DOHH2 (cell line): Measurements from ENCODE around the gene TPSG1.

Experiments used
- EZH2phosphoT487 ChIP-seq: fragments of 200-600 bp; sonication (generic); IDR thresholded peaks from 2 replicates; pipeline ENCODE4 v1.6.1; 2017; ENCODE audit warnings: borderline replicate concordance, mild to moderate bottlenecking, antibody characterized with exemption, low read length, moderate library complexity, mixed read lengths
- TF ChIP-seq, protein P1 (sequence below): fragments of 200-600 bp; sonication (generic); IDR thresholded peaks from one replicate; pipeline ENCODE4 v1.5.1; 2014; ENCODE audit warnings: antibody characterized with exemption, mild to moderate bottlenecking, low read depth, low read length; ENCODE audit not compliant: poor library complexity, severe bottlenecking

DNA sequence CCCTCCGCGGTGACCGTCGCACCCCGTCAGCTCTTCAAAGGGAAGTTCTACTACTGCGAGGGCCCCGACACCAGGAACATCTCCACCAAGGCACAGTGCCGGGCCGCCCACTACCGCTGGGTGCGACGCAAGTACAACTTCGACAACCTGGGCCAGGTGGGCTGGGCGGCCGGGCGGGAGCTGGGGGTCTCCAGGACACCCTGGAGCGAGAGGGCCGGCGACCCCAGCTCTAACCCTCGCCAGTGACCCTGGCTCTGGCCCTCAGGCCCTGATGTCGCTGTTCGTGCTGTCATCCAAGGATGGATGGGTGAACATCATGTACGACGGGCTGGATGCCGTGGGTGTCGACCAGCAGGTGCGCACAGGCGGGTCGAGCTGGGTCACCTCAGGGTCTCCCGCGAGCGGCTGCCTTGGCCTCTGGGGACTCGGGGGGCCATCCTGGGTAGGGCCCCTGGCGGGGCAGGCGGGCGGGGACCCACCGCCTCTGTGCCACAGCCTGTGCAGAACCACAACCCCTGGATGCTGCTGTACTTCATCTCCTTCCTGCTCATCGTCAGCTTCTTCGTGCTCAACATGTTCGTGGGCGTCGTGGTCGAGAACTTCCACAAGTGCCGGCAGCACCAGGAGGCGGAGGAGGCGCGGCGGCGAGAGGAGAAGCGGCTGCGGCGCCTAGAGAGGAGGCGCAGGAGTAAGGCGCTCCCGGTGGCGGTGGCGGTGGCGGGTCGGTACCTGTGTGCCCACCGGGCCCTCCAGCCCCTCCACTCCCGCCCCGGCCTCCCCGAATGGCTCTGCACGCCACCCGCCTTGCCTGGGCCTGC is 13.4 kb downstream of the TPSG1 start:
- TF ChIP-seq, protein P1, sequence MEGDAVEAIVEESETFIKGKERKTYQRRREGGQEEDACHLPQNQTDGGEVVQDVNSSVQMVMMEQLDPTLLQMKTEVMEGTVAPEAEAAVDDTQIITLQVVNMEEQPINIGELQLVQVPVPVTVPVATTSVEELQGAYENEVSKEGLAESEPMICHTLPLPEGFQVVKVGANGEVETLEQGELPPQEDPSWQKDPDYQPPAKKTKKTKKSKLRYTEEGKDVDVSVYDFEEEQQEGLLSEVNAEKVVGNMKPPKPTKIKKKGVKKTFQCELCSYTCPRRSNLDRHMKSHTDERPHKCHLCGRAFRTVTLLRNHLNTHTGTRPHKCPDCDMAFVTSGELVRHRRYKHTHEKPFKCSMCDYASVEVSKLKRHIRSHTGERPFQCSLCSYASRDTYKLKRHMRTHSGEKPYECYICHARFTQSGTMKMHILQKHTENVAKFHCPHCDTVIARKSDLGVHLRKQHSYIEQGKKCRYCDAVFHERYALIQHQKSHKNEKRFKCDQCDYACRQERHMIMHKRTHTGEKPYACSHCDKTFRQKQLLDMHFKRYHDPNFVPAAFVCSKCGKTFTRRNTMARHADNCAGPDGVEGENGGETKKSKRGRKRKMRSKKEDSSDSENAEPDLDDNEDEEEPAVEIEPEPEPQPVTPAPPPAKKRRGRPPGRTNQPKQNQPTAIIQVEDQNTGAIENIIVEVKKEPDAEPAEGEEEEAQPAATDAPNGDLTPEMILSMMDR = no peak
- TF ChIP-seq EZH2phosphoT487 = no peak
